HG03558 (cell line): ENCODE results near the gene THOP1.

Source experiments
- ATAC-seq: cut with Tn5 transposase; IDR thresholded peaks from one replicate; pipeline ENCODE4 v1.9.1; 2021; ENCODE audit warnings: moderate number of reproducible peaks; ENCODE audit not compliant: unreplicated experiment; ENCODE audit errors: extremely low read depth

Gene THOP1

GRCh38 chr19:2761876-2762782, 23.2 kb upstream of the THOP1 start:
- ATAC-seq, result no peak

- ATAC-seq, result no peak
Observed at GRCh38 chr19:2762783-2763496, 22.4 kb upstream of the THOP1 start.

- no peak for ATAC-seq
Observed at GRCh38 chr19:2763687-2764086, 21.6 kb upstream of the THOP1 start.

- no peak for ATAC-seq
Observed at GRCh38 chr19:2764945-2765344, 20.4 kb upstream of the THOP1 start.

GRCh38 chr19:2765376-2765775, 19.9 kb upstream of the THOP1 start:
- no peak for ATAC-seq

GRCh38 chr19:2766594-2767372, 18.5 kb upstream of the THOP1 start:
- ATAC-seq, result no peak

GRCh38 chr19:2767688-2768087, 17.6 kb upstream of the THOP1 start:
- no peak for ATAC-seq

- no peak for ATAC-seq
Observed at GRCh38 chr19:2768365-2769132, 16.8 kb upstream of the THOP1 start.

GRCh38 chr19:2769218-2769617, 16.1 kb upstream of the THOP1 start:
- no peak for ATAC-seq

GRCh38 chr19:2770055-2771013, 15.0 kb upstream of the THOP1 start:
- no peak for ATAC-seq

GRCh38 chr19:2771786-2772674, 13.3 kb upstream of the THOP1 start:
- ATAC-seq, result no peak

- no peak for ATAC-seq
Observed at GRCh38 chr19:2774083-2774679, 11.1 kb upstream of the THOP1 start.

GRCh38 chr19:2774953-2775555, 10.2 kb upstream of the THOP1 start:
- ATAC-seq, result no peak

- ATAC-seq, result no peak
Observed at GRCh38 chr19:2775556-2776430, 9.5 kb upstream of the THOP1 start.

GRCh38 chr19:2777952-2778683, 7.2 kb upstream of the THOP1 start:
- no peak for ATAC-seq
